Stomach (tissue), 4 donors: ENCODE results near the gene PCGF2.
"Not testable (repeated sequence)": the region's sequence is repeated elsewhere in the genome, so short reads cannot be mapped to it uniquely, and the experiment has no call there.

ENCODE experiments used
- CTCF ChIP-seq, 7 experiments: fragments of 450-650 bp in 4 of 7; fragments of 200-600 bp in 3 of 7; sonication (generic) in 3 of 7; IDR thresholded peaks; one replicate each; pipeline ENCODE4 v1.5.1; 2016 to 2019; ENCODE audit warnings: antibody characterized with exemption in 7 of 7, control low read depth in 2 of 7, mild to moderate bottlenecking in 1 of 7
- POLR2AphosphoS5 ChIP-seq, 3 donors: sonication (generic); formaldehyde crosslinking; IDR thresholded peaks; one replicate each; pipeline ENCODE4 v1.6.1; 2016; ENCODE audit warnings: antibody characterized with exemption in 3 of 3

GRCh38 chr17:38787999-38788398 is 39.9 kb upstream of the PCGF2 start:
- TF ChIP-seq CTCF, POLR2AphosphoS5 (IDR thresholded peaks at IDR 0.05): not testable (repeated sequence)
